RWPE2 (cell line): ENCODE results near the gene FHIP2A.
"Not testable (repeated sequence)": the region's sequence is repeated elsewhere in the genome, so short reads cannot be mapped to it uniquely, and the experiment has no call there.

Experiments
- ATAC-seq: fragments of 200-7000 bp; cut with Tn5 transposase; 3 replicates; pipeline ENCODE4 v1.9.1; 2021; ENCODE audit warnings: low read depth
- DNase-seq: peaks from one replicate; pipeline ENCODE4 v3.0.0-alpha.2; 2020; ENCODE audit warnings: low spot score
- H3K27ac ChIP-seq: fragments of 450-650 bp; 2 replicates; pipeline ENCODE4 v1.5.1; 2017; ENCODE audit warnings: mild to moderate bottlenecking; ENCODE audit not compliant: poor library complexity, severe bottlenecking
- H3K27me3 ChIP-seq: fragments of 250-450 bp; sonication (Bioruptor Pico); 2 replicates; pipeline ENCODE4 v1.5.1; 2021; ENCODE audit warnings: mild to moderate bottlenecking, moderate library complexity; ENCODE audit not compliant: insufficient read depth, poor library complexity, severe bottlenecking
- H3K36me3 ChIP-seq: fragments of 250-450 bp; sonication (Bioruptor Pico); 2 replicates; pipeline ENCODE4 v1.5.1; 2020; ENCODE audit warnings: low read depth, mild to moderate bottlenecking, moderate library complexity
- H3K4me1 ChIP-seq: fragments of 250-450 bp; sonication (Bioruptor Pico); 2 replicates; pipeline ENCODE4 v1.5.1; 2021; ENCODE audit warnings: mild to moderate bottlenecking, moderate library complexity; ENCODE audit not compliant: insufficient read depth, poor library complexity, severe bottlenecking
- H3K4me3 ChIP-seq: fragments of 250-450 bp; sonication (Bioruptor Pico); 2 replicates; pipeline ENCODE4 v1.5.1; 2021; ENCODE audit warnings: mild to moderate bottlenecking, moderate library complexity; ENCODE audit not compliant: severe bottlenecking
- H3K9me3 ChIP-seq: fragments of 250-450 bp; sonication (Bioruptor Pico); 2 replicates; pipeline ENCODE4 v1.5.1; 2021; ENCODE audit warnings: mild to moderate bottlenecking, moderate library complexity; ENCODE audit not compliant: severe bottlenecking
- CTCF ChIP-seq: fragments of 450-650 bp; IDR thresholded peaks from one replicate; pipeline ENCODE4 v1.5.1; 2017; ENCODE audit warnings: mild to moderate bottlenecking, moderate library complexity; ENCODE audit not compliant: poor library complexity, severe bottlenecking

FHIP2A gene

GRCh38 chr10:114837690-114838089 lies 16.1 kb downstream of the FHIP2A start:
- Histone ChIP-seq H3K4me1 (no peaks in the 10 kb centered on the region), H3K36me3 (peaks cover 88% of the 10 kb centered on the region), H3K9me3 (no peaks in the 10 kb centered on the region), H3K27me3 (no peaks in the 10 kb centered on the region), H3K4me3 (no peak overlapping the region), H3K27ac (no peak overlapping the region)
- no peak for TF ChIP-seq CTCF
- ATAC-seq (no peak), DNase-seq (no peak)

GRCh38 chr10:114839901-114840300 lies 18.3 kb downstream of the FHIP2A start:
- TF ChIP-seq CTCF, result no peak
- Histone ChIP-seq H3K27me3 (no peaks in the 10 kb centered on the region), H3K9me3 (no peaks in the 10 kb centered on the region), H3K4me3 (no peak overlapping the region), H3K27ac (no peak overlapping the region), H3K36me3 (peaks cover 90% of the 10 kb centered on the region), H3K4me1 (no peaks in the 10 kb centered on the region)
- DNase-seq (no peak), ATAC-seq (no peak)

- no peak for TF ChIP-seq CTCF
- ATAC-seq (no peak), DNase-seq (no peak)
- Histone ChIP-seq H3K4me3 (no peak overlapping the region), H3K9me3 (no peaks in the 10 kb centered on the region), H3K36me3 (peaks cover 96% of the 10 kb centered on the region), H3K27ac (no peak overlapping the region), H3K4me1 (no peaks in the 10 kb centered on the region), H3K27me3 (no peaks in the 10 kb centered on the region)
Observed at GRCh38 chr10:114845978-114846693, 24.6 kb downstream of the FHIP2A start.

GRCh38 chr10:114847517-114847916 lies 25.9 kb downstream of the FHIP2A start:
- H3K27ac ChIP-seq, ATAC-seq, H3K27me3 ChIP-seq, DNase-seq, H3K9me3 ChIP-seq, H3K4me1 ChIP-seq, H3K4me3 ChIP-seq: not testable (repeated sequence)
- peaks cover 92% of the 10 kb centered on the region for H3K36me3 ChIP-seq

GRCh38 chr10:114849674-114850073 lies 28.1 kb downstream of the FHIP2A start:
- ATAC-seq (no peak), DNase-seq (no peak)
- Histone ChIP-seq H3K36me3 (peaks cover 89% of the 10 kb centered on the region), H3K4me1 (no peaks in the 10 kb centered on the region), H3K27ac (no peak overlapping the region), H3K4me3 (no peak overlapping the region), H3K27me3 (no peaks in the 10 kb centered on the region), H3K9me3 (no peaks in the 10 kb centered on the region)
- no peak for TF ChIP-seq CTCF
